Panc1 (cell line): ENCODE data around the gene LHFPL3. TPM values are rescaled to one million over a fixed set of nuclear protein-coding genes. Genes with fewer than 3 reads are reported as not detected.
A peak's percentile ranks its signal among the peaks of the same experiment; 100 is the strongest.

Experiments
- ATAC-seq: fragments of 200-7000 bp; cut with Tn5 transposase; 2 replicates; pipeline ENCODE4 v1.9.1; 2020; ENCODE audit warnings: mild to moderate bottlenecking, moderate library complexity
- BruUV-seq: library from RNA; stranded (reverse); fragments of 400-500 nt; replicated peaks from 2 replicates; lab custom pipeline; 2021; lab: Mats Ljungman, UMichigan
- CTCF ChIA-PET: fragments of 300-600 bp; sonication (Branson Sonifier 250); formaldehyde crosslinking; loops from one replicate; lab custom pipeline; 2022; ENCODE audit warnings: antibody characterized with exemption; lab: Charles Lee
- POLR2A ChIA-PET: fragments of 300-600 bp; sonication (Branson Sonifier 250); formaldehyde crosslinking; loops from one replicate; lab custom pipeline; 2022; ENCODE audit warnings: antibody characterized with exemption; lab: Charles Lee
- DNase-seq: peaks from one replicate; pipeline ENCODE4 v3.0.0-alpha.2; 2010; ENCODE audit warnings: low read depth, low spot score
- H3K27ac ChIP-seq: 2 replicates; pipeline ENCODE4 v1.5.1; 2011; ENCODE audit warnings: mild to moderate bottlenecking, low read length, inconsistent platforms
- H3K27me3 ChIP-seq: fragments of 200-500 bp; sonication (Bioruptor generic); 2 replicates; pipeline ENCODE4 v1.6.0; 2014; ENCODE audit warnings: low read length, inconsistent platforms; ENCODE audit not compliant: control insufficient read depth, insufficient read depth
- H3K36me3 ChIP-seq: fragments of 200-500 bp; sonication (Bioruptor generic); 2 replicates; pipeline ENCODE4 v1.5.1; 2014; ENCODE audit warnings: inconsistent platforms, mild to moderate bottlenecking, low read length, moderate library complexity; ENCODE audit not compliant: control insufficient read depth, insufficient read depth
- H3K4me1 ChIP-seq: 2 replicates; pipeline ENCODE4 v1.5.1; 2011; ENCODE audit warnings: inconsistent platforms, mild to moderate bottlenecking, low read length, moderate library complexity; ENCODE audit not compliant: control insufficient read depth, insufficient read depth
- H3K4me3 ChIP-seq, 2 experiments: 2 replicates each; pipeline ENCODE4 v1.5.1; 2011 to 2012; ENCODE audit warnings: low read depth in 2 of 2, low read length in 2 of 2, mild to moderate bottlenecking in 2 of 2, inconsistent platforms in 1 of 2, moderate library complexity in 1 of 2
- H3K9me3 ChIP-seq: fragments of 200-500 bp; sonication (Bioruptor generic); 2 replicates; pipeline ENCODE4 v1.5.1; 2014; ENCODE audit warnings: low read depth, mild to moderate bottlenecking, inconsistent platforms, low read length, moderate library complexity; ENCODE audit not compliant: control insufficient read depth, insufficient read depth
- POLR2AphosphoS5 ChIP-seq: IDR thresholded peaks from 2 replicates; pipeline ENCODE4 v1.6.1; 2012; ENCODE audit warnings: mild to moderate bottlenecking, low read depth, low read length, moderate library complexity
- SIN3A ChIP-seq: IDR thresholded peaks from 2 replicates; pipeline ENCODE4 v1.6.1; 2012; ENCODE audit warnings: low read depth, mild to moderate bottlenecking, low read length, moderate library complexity, borderline replicate concordance; ENCODE audit not compliant: insufficient read depth
- TCF7L2 ChIP-seq: IDR thresholded peaks from 2 replicates; pipeline ENCODE4 v1.6.1; 2011; ENCODE audit warnings: mild to moderate bottlenecking, low read depth, low read length, inconsistent platforms
- in situ Hi-C: cut with HindIII; loops from 2 replicates; pipeline ENCODE4 v1.10.0; 2016; ENCODE audit warnings: low sequenced_read_pairs, low pct_unique_long_range_greater_than_20kb
- intact Hi-C: fragments of 100-400 bp; cut with micrococcal nuclease; formaldehyde crosslinking; loops from one replicate; pipeline ENCODE4 v1.10.0; 2022; ENCODE audit not compliant: unreplicated experiment
- total RNA-seq: library from RNA; stranded (reverse); gene quantifications from one replicate; pipeline ENCODE4 v1.2.1, GENCODE V29; 2021; ENCODE audit not compliant: unreplicated experiment
- TF ChIP-seq, protein P1 (sequence below): fragments of 450-650 bp; IDR thresholded peaks from 2 replicates; pipeline ENCODE4 v1.5.1; 2017; ENCODE audit warnings: mild to moderate bottlenecking
- TF ChIP-seq, protein P2 (sequence below), 2 experiments: IDR thresholded peaks; 2 replicates each; pipeline ENCODE4 v1.6.1; 2011 to 2012; ENCODE audit warnings: low read depth in 2 of 2, control low read depth in 1 of 2, low read length in 1 of 2, mild to moderate bottlenecking in 1 of 2, moderate library complexity in 1 of 2; ENCODE audit not compliant: insufficient read depth in 1 of 2

LHFPL3 gene
- total RNA-seq, 1 experiment from 2014 or later: not detected

DNA sequence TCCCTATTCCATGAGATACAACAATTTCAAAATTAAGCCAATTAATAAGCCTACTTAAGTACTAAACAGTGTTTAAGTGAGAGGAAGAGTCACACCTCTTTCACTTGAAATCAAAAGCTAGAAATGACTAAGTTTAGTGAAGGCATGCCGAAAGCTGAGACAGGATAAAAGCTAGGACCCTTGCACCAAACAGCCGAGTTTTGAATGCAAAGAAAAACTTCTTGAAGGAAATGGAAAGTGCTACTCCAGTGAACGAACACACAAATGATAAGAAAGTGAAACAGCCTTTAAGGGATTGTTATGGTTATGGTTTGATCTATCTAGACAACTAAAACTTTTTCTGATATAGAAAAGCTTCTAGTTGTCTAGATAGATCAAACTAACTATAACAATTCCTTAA lies 550.2 kb downstream of the LHFPL3 start:
- POLR2A ChIA-PET: no interaction called here
- no peak overlapping the region for H3K4me3 ChIP-seq
- intact Hi-C loops (no loop called here), in situ Hi-C loops (no loop called here)
- ATAC-seq: no peak
- H3K4me1 ChIP-seq: no peaks in the 10 kb centered on the region
- no peak overlapping the region for H3K27ac ChIP-seq
- DNase-seq: no peak
- CTCF ChIA-PET: interaction anchor here (0.6 kb wide), 1 partner anchor 16 kb away, joined by 3 read pairs; no protein-coding TSS in a partner anchor
- no peaks in the 10 kb centered on the region for H3K27me3 ChIP-seq
- H3K36me3 ChIP-seq: no peaks in the 10 kb centered on the region
- no peaks in the 10 kb centered on the region for H3K9me3 ChIP-seq
- no TSS peak for BruUV-seq
- TF ChIP-seq, protein P1, sequence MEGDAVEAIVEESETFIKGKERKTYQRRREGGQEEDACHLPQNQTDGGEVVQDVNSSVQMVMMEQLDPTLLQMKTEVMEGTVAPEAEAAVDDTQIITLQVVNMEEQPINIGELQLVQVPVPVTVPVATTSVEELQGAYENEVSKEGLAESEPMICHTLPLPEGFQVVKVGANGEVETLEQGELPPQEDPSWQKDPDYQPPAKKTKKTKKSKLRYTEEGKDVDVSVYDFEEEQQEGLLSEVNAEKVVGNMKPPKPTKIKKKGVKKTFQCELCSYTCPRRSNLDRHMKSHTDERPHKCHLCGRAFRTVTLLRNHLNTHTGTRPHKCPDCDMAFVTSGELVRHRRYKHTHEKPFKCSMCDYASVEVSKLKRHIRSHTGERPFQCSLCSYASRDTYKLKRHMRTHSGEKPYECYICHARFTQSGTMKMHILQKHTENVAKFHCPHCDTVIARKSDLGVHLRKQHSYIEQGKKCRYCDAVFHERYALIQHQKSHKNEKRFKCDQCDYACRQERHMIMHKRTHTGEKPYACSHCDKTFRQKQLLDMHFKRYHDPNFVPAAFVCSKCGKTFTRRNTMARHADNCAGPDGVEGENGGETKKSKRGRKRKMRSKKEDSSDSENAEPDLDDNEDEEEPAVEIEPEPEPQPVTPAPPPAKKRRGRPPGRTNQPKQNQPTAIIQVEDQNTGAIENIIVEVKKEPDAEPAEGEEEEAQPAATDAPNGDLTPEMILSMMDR: no peak
- TF ChIP-seq, protein P2, sequence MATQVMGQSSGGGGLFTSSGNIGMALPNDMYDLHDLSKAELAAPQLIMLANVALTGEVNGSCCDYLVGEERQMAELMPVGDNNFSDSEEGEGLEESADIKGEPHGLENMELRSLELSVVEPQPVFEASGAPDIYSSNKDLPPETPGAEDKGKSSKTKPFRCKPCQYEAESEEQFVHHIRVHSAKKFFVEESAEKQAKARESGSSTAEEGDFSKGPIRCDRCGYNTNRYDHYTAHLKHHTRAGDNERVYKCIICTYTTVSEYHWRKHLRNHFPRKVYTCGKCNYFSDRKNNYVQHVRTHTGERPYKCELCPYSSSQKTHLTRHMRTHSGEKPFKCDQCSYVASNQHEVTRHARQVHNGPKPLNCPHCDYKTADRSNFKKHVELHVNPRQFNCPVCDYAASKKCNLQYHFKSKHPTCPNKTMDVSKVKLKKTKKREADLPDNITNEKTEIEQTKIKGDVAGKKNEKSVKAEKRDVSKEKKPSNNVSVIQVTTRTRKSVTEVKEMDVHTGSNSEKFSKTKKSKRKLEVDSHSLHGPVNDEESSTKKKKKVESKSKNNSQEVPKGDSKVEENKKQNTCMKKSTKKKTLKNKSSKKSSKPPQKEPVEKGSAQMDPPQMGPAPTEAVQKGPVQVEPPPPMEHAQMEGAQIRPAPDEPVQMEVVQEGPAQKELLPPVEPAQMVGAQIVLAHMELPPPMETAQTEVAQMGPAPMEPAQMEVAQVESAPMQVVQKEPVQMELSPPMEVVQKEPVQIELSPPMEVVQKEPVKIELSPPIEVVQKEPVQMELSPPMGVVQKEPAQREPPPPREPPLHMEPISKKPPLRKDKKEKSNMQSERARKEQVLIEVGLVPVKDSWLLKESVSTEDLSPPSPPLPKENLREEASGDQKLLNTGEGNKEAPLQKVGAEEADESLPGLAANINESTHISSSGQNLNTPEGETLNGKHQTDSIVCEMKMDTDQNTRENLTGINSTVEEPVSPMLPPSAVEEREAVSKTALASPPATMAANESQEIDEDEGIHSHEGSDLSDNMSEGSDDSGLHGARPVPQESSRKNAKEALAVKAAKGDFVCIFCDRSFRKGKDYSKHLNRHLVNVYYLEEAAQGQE (IDR thresholded peaks at IDR 0.05; ENCODE audit: insufficient read depth in 1 of 2, low read depth in 2 of 2, low read length in 1 of 2): no peak
- TF ChIP-seq SIN3A: no peak
- TF ChIP-seq POLR2AphosphoS5: no peak
- TF ChIP-seq TCF7L2: no peak

DNA sequence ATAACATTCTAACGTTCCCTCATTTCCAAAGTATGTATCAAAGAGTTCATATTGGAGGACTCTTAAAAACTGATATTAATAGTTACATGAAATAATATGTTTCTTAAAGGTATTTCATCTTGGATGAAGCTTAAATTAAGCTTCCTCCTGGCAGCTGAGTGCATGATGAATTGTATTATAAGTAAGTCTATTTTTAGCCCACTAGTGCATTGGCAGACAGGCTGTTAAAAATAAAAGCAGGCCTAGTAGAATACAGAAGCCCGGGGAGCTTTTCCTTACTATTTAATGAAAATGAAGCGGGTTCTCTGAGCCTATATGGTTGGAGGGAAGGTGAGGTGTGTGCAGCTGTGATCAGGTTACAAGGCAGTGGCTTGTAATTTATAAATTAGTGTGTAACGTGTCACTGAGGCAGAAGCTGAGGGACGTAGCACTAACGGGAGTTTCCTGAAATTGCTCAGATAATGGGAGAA lies 554.9 kb downstream of the LHFPL3 start:
- H3K9me3 ChIP-seq: no peaks in the 10 kb centered on the region
- ATAC-seq: peak; percentile 39; the same call in 1 of the 2 replicates
- H3K4me3 ChIP-seq: no peak overlapping the region
- BruUV-seq: no TSS peak
- in situ Hi-C loops (no loop called here), intact Hi-C loops (loop anchor here (1.0 kb wide), 1 partner anchor 35 kb away; no protein-coding TSS in a partner anchor)
- no peak overlapping the region for H3K27ac ChIP-seq
- no peaks in the 10 kb centered on the region for H3K4me1 ChIP-seq
- no peaks in the 10 kb centered on the region for H3K36me3 ChIP-seq
- 0 out of 2 replicates have a peak, but pooled peaks cover 2% of the 10 kb centered on the region for H3K27me3 ChIP-seq
- TF ChIP-seq TCF7L2: no peak
- TF ChIP-seq, protein P1: no peak
- TF ChIP-seq SIN3A: no peak
- no peak for TF ChIP-seq POLR2AphosphoS5
- TF ChIP-seq, protein P2 (IDR thresholded peaks at IDR 0.05; ENCODE audit: insufficient read depth in 1 of 2, low read depth in 2 of 2, low read length in 1 of 2): no peak
- ChIA-PET CTCF (interaction anchor here (1.0 to 1.9 kb wide), 4 partner anchors 10 to 651 kb away, joined by 3 to 26 read pairs (median 4); no protein-coding TSS in a partner anchor), POLR2A (interaction anchor here (0.6 kb wide), 1 partner anchor 221 kb away, joined by 4 read pairs; no protein-coding TSS in a partner anchor)
- DNase-seq: no peak
